Pulmonary artery endothelial cell (primary cell): Measurements from ENCODE around the gene GRIK1. TPM values are rescaled to one million over a fixed set of nuclear protein-coding genes. Genes with fewer than 3 reads are reported as not detected.

Experiments
- DNase-seq: peaks from one replicate; pipeline ENCODE4 v3.0.0-alpha.2; 2011; ENCODE audit warnings: low read depth, low spot score
- total RNA-seq: library from RNA; depleted of rRNA; stranded (reverse); fragments of >200 nt; gene quantifications from 2 replicates; pipeline ENCODE4 v1.2.3, GENCODE V29; 2014

Gene GRIK1
- total RNA-seq, 1 donor from 2014 or later, result not detected

DNA sequence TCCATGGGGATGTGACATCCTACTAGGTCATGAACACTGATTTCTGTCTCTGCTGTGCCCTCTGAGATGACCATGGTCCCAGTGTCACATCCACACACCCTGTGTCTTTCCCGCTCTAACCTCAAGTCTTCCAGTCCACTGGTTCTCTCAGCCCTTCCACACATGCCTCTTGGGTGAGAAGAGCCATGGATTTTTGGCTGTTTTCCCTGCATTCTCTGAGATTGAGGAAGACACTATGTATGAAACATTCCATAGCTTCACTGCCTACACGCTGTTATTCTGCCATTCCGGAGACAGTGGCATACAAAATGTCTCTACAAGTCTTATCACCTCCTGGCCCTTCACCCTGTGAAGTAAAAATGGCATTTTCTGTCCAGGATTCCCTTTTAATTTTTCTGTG lies 393.7 kb downstream of the GRIK1 start:
- no peak for DNase-seq

DNA sequence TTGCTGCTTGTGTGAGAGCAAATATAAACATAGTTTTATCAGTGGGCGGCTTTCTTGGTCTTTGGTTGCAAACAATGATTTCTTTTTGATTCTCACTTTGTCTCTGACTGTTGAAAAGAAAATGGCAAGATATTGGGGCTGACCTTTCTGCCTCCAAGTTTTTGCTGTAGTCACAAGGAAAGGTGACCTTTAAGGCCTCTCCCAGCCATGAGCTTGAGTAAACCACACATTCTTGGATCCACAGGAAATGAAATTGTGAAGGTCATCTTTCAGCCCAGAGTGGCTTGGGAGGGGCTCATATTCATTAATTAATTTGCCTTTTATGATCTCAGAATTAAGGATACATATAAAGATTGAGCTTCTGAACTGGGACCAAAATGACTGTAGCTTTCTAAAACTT lies 399.5 kb downstream of the GRIK1 start:
- no peak for DNase-seq

DNA sequence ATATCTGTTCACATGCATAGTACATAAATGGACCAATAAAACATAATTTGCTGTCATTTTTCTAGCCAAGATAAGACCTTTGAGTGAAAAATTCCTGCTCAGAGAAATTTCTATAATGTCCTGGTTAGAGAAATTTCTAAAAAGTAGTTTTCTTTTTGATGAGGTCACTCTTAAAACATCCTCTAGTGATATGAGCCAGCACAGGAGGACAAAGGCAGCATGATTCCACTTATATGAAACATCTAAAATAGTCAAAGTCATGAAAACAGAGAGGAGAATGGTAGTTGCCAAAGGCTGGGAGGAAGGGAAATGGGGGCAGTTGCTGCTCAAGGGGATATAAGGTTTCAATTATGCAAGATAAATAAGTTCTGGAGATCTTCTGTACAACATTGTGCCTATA lies 401.7 kb downstream of the GRIK1 start:
- no peak for DNase-seq

DNA sequence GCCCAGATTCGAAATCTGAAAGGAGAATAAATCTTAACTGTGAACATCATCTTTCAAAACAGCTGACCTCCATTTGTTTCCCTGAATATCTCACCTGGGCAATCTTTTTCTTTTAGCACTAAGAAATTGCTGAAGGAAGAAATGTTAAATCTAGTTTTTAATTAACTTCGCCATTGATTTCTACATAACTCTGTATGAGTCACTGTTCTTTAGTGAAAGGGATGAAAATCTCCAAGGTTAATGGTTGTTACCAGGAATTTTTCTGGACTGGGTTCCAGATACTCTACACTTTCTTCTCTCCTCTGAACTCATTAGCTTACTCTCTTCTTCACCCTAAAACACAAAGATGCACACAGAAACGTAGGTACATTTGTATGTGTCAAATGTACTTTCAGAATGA lies 405.3 kb downstream of the GRIK1 start:
- DNase-seq, result no peak

- no peak for DNase-seq
Observed at GRCh38 chr21:29529139-29529538, 410.7 kb downstream of the GRIK1 start.

DNA sequence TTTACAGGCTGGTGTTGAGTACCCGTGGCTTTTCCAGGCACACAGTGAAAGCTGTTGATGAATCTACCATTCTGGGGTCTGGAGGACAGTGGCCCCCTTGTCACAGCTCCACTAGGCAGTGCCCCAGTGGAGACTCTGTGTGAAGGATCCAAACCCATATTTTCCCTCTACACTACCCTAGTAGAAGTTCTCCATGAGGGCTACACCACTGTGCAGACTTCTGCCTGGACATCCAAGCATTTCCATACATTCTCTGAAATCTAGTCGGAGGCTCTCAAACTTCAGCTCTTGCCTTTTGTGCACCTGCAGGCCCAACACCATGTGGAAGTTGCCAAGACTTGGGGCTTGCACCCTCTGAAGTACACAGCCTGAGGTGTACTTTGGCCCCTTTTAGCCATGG lies 413.3 kb downstream of the GRIK1 start:
- no peak for DNase-seq

- DNase-seq, result no peak
Observed at GRCh38 chr21:29524055-29524454, 415.7 kb downstream of the GRIK1 start.

DNA sequence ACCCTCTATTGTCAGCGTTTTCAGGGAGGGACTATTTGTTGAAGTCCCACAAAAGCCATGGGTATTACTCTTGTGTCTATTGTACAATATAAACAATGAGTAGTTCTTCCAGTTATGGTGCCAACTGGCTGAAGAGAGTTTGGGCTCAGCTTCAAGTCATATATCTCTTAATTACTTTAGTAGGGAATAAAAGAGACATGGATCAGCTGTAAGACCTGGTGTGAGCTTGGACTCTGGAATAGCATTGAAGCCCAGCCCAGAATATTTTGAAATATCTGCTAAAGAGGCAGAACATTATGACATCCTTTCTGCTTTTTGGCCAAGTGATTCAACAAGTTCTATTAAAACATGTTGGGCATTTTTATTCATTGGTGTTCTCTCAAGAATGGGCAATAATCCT lies 416.1 kb downstream of the GRIK1 start:
- no peak for DNase-seq

- DNase-seq, result no peak
Observed at GRCh38 chr21:29521872-29522271, 417.9 kb downstream of the GRIK1 start.

GRCh38 chr21:29520171-29520570 lies 419.6 kb downstream of the GRIK1 start:
- no peak for DNase-seq

DNA sequence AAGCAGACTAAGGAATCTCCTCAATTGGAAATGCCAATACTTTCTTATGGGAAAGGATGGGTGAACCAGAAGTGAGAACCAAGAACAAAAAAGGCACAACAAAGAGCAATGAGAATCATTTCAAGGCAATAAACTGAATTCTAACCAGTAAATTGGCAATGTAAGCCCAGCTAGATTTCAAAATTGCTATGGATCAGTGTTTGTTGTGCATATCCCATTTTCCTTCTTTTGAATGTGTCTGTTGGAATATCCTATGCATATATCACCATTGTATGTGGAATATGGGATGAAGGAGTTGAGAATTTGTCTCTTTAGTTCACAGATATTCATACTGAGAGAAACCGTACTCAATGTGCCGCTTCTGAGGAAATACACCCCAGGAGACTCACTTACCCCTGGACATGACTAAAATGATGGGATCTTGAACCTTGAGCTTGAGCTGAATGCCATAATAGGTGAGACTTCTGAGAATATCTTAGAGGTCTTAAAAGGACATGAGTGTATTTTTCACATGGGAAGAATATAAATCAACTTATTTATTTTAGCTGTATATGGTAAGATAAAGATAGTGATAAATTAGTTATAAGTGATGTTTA lies 425.0 kb downstream of the GRIK1 start:
- no peak for DNase-seq

- no peak for DNase-seq
Observed at GRCh38 chr21:29513535-29513934, 426.3 kb downstream of the GRIK1 start.

- DNase-seq, result no peak
Observed at GRCh38 chr21:29511096-29511495, 428.7 kb downstream of the GRIK1 start.

DNA sequence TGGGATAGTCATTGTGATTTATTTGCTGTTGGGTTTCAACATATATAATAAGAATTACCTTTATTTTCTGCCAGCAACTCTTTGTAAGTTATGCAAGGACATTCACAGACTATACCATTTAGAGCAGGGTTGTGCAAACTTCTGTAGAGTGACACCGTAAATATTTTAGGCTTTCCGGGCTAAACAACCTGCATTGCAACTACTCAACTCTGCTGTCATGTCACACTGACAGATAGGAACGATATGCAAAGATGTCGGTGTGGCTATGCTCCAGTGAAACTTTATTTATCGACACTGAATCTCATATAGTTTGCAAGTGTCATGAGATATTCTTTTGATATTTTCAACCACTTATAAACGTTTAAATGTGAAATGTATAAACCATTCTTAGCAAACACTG lies 430.7 kb downstream of the GRIK1 start:
- no peak for DNase-seq

- no peak for DNase-seq
Observed at GRCh38 chr21:29508301-29508700, 431.5 kb downstream of the GRIK1 start.

- no peak for DNase-seq
Observed at GRCh38 chr21:29506947-29507346, 432.8 kb downstream of the GRIK1 start.

DNA sequence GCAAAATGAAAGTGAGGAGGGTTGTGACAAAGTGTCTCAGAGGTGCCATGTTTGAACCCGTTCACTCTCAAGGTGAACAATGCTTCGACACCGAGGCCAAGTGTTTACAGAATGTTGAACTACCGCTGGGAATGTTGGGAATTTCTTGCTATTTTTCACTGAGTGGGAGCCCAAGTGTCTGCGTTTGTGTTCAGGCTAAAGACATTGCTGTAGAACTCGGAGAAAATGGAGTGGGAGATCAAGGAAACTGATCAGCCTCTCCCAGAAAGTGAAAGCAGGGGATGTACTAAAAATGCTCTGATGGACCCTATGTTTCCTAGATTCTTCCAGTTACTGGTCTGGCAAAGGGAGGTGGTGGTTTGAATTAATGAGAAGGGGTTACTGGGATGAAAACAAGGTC lies 433.6 kb downstream of the GRIK1 start:
- no peak for DNase-seq

DNA sequence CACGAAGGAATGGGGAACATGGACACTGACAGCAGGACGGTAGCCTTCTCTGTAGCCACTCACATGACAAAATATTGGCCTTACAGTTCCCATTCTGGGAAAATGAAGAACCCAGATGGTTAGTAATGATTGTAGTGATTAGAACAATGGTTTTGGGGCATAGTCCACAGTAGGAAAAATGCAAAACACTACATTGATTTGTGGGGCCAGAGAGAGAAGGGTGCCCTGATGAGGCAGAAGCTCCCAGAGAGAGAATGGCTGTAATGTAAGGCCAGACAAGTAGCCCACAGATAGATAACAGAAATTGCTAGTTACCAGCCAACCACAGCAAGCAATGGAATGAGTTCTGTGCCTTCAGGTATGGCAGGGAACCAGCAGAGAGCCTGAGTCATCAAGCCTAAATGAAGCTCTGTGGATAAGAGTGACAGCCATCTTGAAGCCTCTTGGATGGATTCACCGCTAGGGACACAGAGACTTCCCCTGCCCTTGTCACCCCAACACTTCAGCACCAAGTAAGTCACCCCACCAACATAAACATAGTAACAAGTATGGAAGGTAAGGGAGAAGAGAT lies 435.0 kb downstream of the GRIK1 start:
- DNase-seq, result no peak

DNA sequence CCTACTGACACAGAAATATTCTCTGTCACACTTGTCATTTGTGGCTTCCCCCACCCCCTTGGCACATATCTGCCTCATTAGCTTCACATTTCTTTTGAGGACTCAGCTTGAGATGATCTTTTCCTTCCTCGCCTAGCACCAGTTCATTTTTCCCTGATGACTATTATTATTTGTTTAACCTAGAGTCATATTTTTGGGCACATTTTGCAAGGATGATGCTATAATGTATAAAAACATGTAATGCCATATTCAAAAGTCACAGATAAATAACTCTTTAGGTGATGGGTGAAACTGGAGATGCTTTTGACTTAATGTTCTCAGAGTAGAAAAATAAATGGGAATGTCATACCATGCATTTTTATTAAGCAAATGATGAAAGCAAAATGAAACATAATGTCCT lies 438.3 kb downstream of the GRIK1 start:
- DNase-seq, result no peak

DNA sequence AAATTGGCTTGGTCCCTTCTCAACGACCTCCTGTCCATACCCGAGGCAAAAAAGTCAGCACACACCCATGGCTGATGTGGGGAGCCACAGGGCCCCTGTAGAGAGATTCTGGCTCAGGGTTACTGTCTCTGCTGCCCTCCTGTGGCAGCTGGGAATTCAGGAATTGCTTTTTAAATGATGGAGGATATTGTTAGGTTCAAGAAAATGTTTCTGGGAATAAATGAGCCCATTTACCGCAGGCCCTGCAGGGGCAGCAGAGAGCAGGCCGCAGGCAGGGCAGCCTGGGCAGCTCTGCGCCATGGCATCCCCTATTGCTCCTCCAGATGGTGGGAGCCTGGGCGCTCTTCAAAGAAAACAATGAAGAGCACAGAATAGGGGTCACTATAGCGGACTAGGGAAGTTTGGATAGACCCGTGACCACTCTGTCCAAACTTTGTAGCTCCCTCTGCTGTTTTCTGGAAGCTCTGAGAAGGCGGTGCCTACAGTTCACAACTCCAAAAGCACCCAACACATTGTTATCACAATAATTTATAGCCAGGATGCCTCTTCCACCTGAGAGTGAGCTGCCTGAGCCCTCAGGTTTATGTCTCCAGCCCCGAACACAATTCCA lies 440.0 kb downstream of the GRIK1 start:
- DNase-seq, result no peak

- no peak for DNase-seq
Observed at GRCh38 chr21:29499229-29499628, 440.6 kb downstream of the GRIK1 start.

- no peak for DNase-seq
Observed at GRCh38 chr21:29496337-29496736, 443.5 kb downstream of the GRIK1 start.

- no peak for DNase-seq
Observed at GRCh38 chr21:29490016-29490415, 449.8 kb downstream of the GRIK1 start.
